SU-DHL-6 (cell line): ENCODE results near the gene HCFC1R1.

Experiments used
- H2AFZ ChIP-seq: fragments of 200-600 bp; sonication (generic); 2 replicates; pipeline ENCODE4 v1.6.1; 2014; ENCODE audit warnings: low read depth, mild to moderate bottlenecking, moderate library complexity, mixed read lengths, antibody characterized with exemption, low read length; ENCODE audit not compliant: severe bottlenecking
- H3F3A ChIP-seq: fragments of 200-600 bp; shearing (Covaris generic); 2 replicates; pipeline ENCODE4 v1.6.0; 2016; ENCODE audit warnings: antibody characterized with exemption, mild to moderate bottlenecking; ENCODE audit not compliant: insufficient read depth
- H3K27ac ChIP-seq: fragments of 200-600 bp; sonication (generic); 2 replicates; pipeline ENCODE4 v1.5.1; 2016; ENCODE audit warnings: low read depth, mild to moderate bottlenecking, low read length, moderate library complexity, mixed read lengths
- H3K27me3 ChIP-seq: fragments of 200-600 bp; sonication (generic), shearing (Covaris generic); 2 replicates; pipeline ENCODE4 v1.6.0; 2014; ENCODE audit warnings: mild to moderate bottlenecking, low read length
- H3K36me3 ChIP-seq: fragments of 200-600 bp; sonication (generic); 2 replicates; pipeline ENCODE4 v1.6.1; 2014; ENCODE audit warnings: mild to moderate bottlenecking, low read length, mixed read lengths
- H3K4me2 ChIP-seq: fragments of 300-600, 200-600 bp; shearing (Covaris generic), sonication (generic); 2 replicates; pipeline ENCODE4 v1.6.0; 2014; ENCODE audit warnings: low read length, low read depth, mild to moderate bottlenecking; ENCODE audit not compliant: poor library complexity, severe bottlenecking
- H3K4me3 ChIP-seq: fragments of 200-600 bp; sonication (generic); 2 replicates; pipeline ENCODE4 v1.5.1; 2014; ENCODE audit warnings: antibody characterized with exemption, low read length, mild to moderate bottlenecking, mixed read lengths; ENCODE audit not compliant: insufficient read depth, poor library complexity, severe bottlenecking
- H3K79me2 ChIP-seq: fragments of 200-600 bp; sonication (generic); 2 replicates; pipeline ENCODE4 v1.6.1; 2014; ENCODE audit warnings: mild to moderate bottlenecking, low read length, moderate library complexity; ENCODE audit not compliant: insufficient read depth
- H3K9ac ChIP-seq: fragments of 200-600 bp; sonication (generic); 2 replicates; pipeline ENCODE4 v1.7.0; 2014; ENCODE audit warnings: mild to moderate bottlenecking, low read length
- H3K9me2 ChIP-seq: fragments of 200-600 bp; sonication (generic); replicated peaks from 2 replicates; pipeline ENCODE4 v1.6.1; 2014; ENCODE audit warnings: low read length; ENCODE audit not compliant: insufficient read depth
- H3K9me3 ChIP-seq: fragments of 200-600 bp; sonication (generic); 2 replicates; pipeline ENCODE4 v1.6.1; 2014; ENCODE audit warnings: low read length, mixed read lengths; ENCODE audit not compliant: insufficient read depth
- H4K20me1 ChIP-seq: fragments of 200-600 bp; sonication (generic); 2 replicates; pipeline ENCODE4 v1.6.1; 2014; ENCODE audit warnings: low read depth, mild to moderate bottlenecking, antibody characterized with exemption, low read length, moderate library complexity, mixed read lengths
- CTCF ChIP-seq: fragments of 200-600 bp; sonication (generic); IDR thresholded peaks from one replicate; pipeline ENCODE4 v1.5.1; 2017; ENCODE audit warnings: antibody characterized with exemption, mild to moderate bottlenecking, low read length, moderate library complexity; ENCODE audit not compliant: insufficient read depth, poor library complexity, severe bottlenecking
- EZH2phosphoT487 ChIP-seq: fragments of 200-600 bp; sonication (generic), shearing (Covaris generic); conservative IDR thresholded peaks from 2 replicates; pipeline ENCODE4 v1.6.1; 2018; ENCODE audit warnings: mild to moderate bottlenecking, antibody characterized with exemption, low read length, moderate library complexity, mixed read lengths

HCFC1R1 gene

DNA sequence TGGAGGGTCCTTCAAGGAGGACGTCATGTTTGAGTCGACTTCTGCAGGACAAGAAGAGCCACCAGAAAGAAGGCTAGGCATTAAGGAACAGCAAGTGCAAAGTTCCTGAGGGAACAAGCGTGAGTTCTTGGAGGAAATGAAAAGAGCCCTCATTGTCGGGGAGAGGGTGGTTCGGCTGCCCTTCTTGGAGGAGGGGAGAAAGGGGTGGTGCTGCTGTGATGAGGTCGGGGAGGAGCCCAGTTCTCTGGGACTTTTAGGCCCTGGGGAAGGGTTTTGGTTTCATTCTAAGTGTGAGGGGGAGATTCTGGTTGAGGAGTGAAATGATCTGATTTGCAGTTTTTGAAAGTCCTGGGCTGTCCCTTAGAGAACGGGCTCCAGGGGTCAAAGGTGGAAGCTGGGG lies 8.9 kb upstream of the HCFC1R1 start:
- Histone ChIP-seq H3K79me2 (no peaks in the 10 kb centered on the region), H3K4me2 (no peak overlapping the region), H3K27me3 (no peaks in the 10 kb centered on the region)

DNA sequence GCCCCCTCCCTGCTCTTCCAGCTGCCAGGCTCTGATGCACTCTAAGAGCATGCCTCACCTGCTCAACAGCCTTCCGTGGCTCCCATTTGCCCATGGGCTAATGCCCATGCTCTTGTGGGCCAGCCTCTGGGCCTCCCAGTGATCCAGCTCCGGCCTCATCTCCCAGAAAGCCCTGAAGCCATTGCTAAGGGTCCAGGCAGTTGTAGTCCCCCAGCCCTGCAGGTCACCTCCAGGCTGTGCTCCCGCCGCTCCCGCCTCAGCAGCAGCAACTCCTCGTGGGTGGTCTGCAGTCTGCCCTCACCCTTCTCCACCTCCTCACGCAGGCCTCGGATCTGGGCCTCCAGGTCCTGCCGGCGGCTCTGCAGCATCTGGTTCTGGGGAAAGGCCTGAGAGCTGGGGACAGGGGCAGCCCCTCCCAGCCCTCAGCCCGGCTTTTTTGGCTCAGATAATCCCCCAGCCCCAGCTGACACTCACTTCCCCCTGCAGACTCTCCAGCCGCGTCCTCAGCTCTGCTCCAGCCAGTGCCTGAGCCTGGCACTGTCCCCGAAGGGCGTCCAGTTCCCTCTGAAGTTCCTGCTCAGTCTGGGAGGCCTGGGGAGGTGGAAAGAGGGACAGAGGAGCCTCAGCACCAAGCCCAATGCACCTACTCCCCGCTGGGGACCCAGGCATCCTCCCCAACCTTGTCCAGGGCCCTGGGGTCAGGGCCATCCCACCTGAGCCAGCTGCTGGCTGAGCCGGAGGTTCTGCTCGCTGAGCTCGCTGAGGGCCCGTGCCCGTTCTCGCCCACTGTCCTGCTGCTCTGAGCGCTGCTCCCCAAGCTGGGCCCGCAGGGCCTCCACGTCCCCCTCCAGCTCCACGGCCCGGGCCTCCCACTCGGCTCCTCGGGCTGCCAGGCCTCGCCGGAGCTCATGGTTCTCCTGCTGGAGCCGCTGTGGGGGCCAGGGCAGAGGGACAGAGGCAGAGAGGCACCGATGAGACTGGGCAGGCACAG lies 6.8 kb upstream of the HCFC1R1 start:
- no peak overlapping the region for H3K9ac ChIP-seq
- no peak overlapping the region for H3K4me2 ChIP-seq
- no peaks in the 10 kb centered on the region for H3K27me3 ChIP-seq
- H3K79me2 ChIP-seq = no peaks in the 10 kb centered on the region
- no peak overlapping the region for H3K4me3 ChIP-seq
- H3K9me2 ChIP-seq = no peaks in the 10 kb centered on the region
- TF ChIP-seq EZH2phosphoT487 (no peak), CTCF (no peak)
- no peaks in the 10 kb centered on the region for H3K9me3 ChIP-seq
- no peaks in the 10 kb centered on the region for H3F3A ChIP-seq
- no peak overlapping the region for H2AFZ ChIP-seq
- no peaks in the 10 kb centered on the region for H4K20me1 ChIP-seq
- no peaks in the 10 kb centered on the region for H3K36me3 ChIP-seq
- no peak overlapping the region for H3K27ac ChIP-seq

More for the DNA sequence above, 8.9 kb upstream of the HCFC1R1 start:
- H2AFZ ChIP-seq = no peak overlapping the region
- no peaks in the 10 kb centered on the region for H3F3A ChIP-seq
- H3K9me2 ChIP-seq = no peaks in the 10 kb centered on the region
- TF ChIP-seq EZH2phosphoT487 (no peak), CTCF (no peak)
- H3K9me3 ChIP-seq = no peaks in the 10 kb centered on the region
- no peak overlapping the region for H3K4me3 ChIP-seq
- H3K9ac ChIP-seq = no peak overlapping the region
- no peak overlapping the region for H3K27ac ChIP-seq
- H3K36me3 ChIP-seq = no peaks in the 10 kb centered on the region
- H4K20me1 ChIP-seq = no peaks in the 10 kb centered on the region

GRCh38 chr16:3029491-3030221 lies 5.9 kb upstream of the HCFC1R1 start:
- H3K79me2 ChIP-seq = no peaks in the 10 kb centered on the region
- H3K9me2 ChIP-seq = no peaks in the 10 kb centered on the region
- no peak overlapping the region for H3K9ac ChIP-seq
- H4K20me1 ChIP-seq = no peaks in the 10 kb centered on the region
- H2AFZ ChIP-seq = no peak overlapping the region
- H3K27ac ChIP-seq = no peak overlapping the region
- H3K9me3 ChIP-seq = no peaks in the 10 kb centered on the region
- H3K36me3 ChIP-seq = no peaks in the 10 kb centered on the region
- H3F3A ChIP-seq = no peaks in the 10 kb centered on the region
- H3K4me3 ChIP-seq = no peak overlapping the region
- TF ChIP-seq CTCF (no peak), EZH2phosphoT487 (no peak)
- no peak overlapping the region for H3K4me2 ChIP-seq
- no peaks in the 10 kb centered on the region for H3K27me3 ChIP-seq
